H1 (cell line): ENCODE measurements around the gene IFNG. TPM values are rescaled to one million over a fixed set of nuclear protein-coding genes. Genes with fewer than 3 reads are reported as not detected.

Experiments
- CTBP2 ChIP-seq: IDR thresholded peaks from 2 replicates; pipeline ENCODE4 v1.7.0; 2011; ENCODE audit warnings: borderline replicate concordance, mild to moderate bottlenecking, moderate library complexity, mixed read lengths, low read length; ENCODE audit not compliant: insufficient read depth, insufficient read length
- HDAC6 ChIP-seq: IDR thresholded peaks from one replicate; pipeline ENCODE4 v1.7.1; 2012; ENCODE audit warnings: low read depth, mild to moderate bottlenecking, inconsistent platforms, low read length, moderate library complexity
- RFX5 ChIP-seq: IDR thresholded peaks from 2 replicates; pipeline ENCODE4 v1.6.1; 2011; ENCODE audit warnings: low read depth, low read length, improper control_type of control experiment, borderline replicate concordance
- polyA plus RNA-seq, 7 experiments: library from polyadenylated mRNA; depleted of rRNA in 3 of 7; stranded (reverse) in 5 of 7; unstranded in 2 of 7; fragments of >200 nt in 5 of 7; fragments of 200-250 nt in 2 of 7; gene quantifications; 1 replicate in 5 of 7; 2 replicates in 1 of 7; 4 replicates in 1 of 7; pipeline versions ENCODE4 v1.2.1 to v1.2.3, GENCODE V29; 2011 to 2013; ENCODE audit warnings: missing spikeins in 2 of 7, mixed read lengths in 2 of 7
- total RNA-seq: library from RNA; stranded (reverse); fragmentation: NEBNext Ultra II Directional; extraction: Animal tissue kit (Norgen Biotek cat#: 25700); gene quantifications from 2 replicates; pipeline ENCODE4 v1.2.1, GENCODE V29; 2021
- TF ChIP-seq, protein P1 (sequence below): IDR thresholded peaks from 2 replicates; pipeline ENCODE4 v1.6.1; 2012; ENCODE audit warnings: inconsistent platforms

Gene IFNG
- total and polyA plus RNA-seq, 2 of the 8 experiments (the other 6 are each of a cell fraction or from before 2014, with no cell fraction given) = not detected

DNA sequence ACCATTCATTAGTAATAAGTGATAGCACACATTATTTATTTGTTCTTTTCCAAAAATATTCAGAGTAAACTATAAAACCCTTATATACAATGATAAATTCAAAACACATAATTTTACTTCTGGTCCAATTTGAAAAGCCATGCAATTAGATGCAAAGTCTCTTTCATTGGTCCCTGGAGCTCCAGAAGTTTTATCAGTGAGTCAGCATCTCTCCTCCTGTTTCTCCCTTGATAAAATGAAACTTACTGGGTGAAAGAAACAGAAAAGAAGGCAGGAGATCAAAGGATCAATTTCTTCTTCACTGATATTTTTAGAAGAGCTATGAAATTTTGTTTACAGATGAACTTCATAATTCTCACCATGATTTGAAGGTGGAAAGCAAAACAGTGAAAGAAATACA is 47.5 kb downstream of the IFNG start (continued):
- TF ChIP-seq, protein P1, sequence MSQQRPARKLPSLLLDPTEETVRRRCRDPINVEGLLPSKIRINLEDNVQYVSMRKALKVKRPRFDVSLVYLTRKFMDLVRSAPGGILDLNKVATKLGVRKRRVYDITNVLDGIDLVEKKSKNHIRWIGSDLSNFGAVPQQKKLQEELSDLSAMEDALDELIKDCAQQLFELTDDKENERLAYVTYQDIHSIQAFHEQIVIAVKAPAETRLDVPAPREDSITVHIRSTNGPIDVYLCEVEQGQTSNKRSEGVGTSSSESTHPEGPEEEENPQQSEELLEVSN = no peak
- TF ChIP-seq CTBP2 (no peak), HDAC6 (no peak), RFX5 (no peak)
